Measurements from ENCODE around the gene PCGF1.
"Not testable (repeated sequence)": the region's sequence is repeated elsewhere in the genome, so short reads cannot be mapped to it uniquely, and the experiment has no call there.

Gene PCGF1

GRCh38 chr2:74471332-74472065 is 36.0 kb downstream of the PCGF1 start:
- DNase-seq, result no peak

- DNase-seq, result not testable (repeated sequence)
Observed at GRCh38 chr2:74470742-74471141, 36.8 kb downstream of the PCGF1 start.

GRCh38 chr2:74464406-74464805 is 43.1 kb downstream of the PCGF1 start:
- DNase-seq, result no peak

GRCh38 chr2:74462786-74463105 is 44.7 kb downstream of the PCGF1 start:
- DNase-seq, result no peak

- no peak for DNase-seq
Observed at GRCh38 chr2:74462054-74462785, 45.3 kb downstream of the PCGF1 start.

GRCh38 chr2:74461187-74462053 is 46.1 kb downstream of the PCGF1 start:
- no peak for DNase-seq

- not testable (repeated sequence) for DNase-seq
Observed at GRCh38 chr2:74460187-74460586, 47.3 kb downstream of the PCGF1 start.

GRCh38 chr2:74459503-74460118 is 47.9 kb downstream of the PCGF1 start:
- not testable (repeated sequence) for DNase-seq

- DNase-seq, result no peak
Observed at GRCh38 chr2:74458938-74459363, 48.5 kb downstream of the PCGF1 start.

GRCh38 chr2:74458132-74458937 is 49.2 kb downstream of the PCGF1 start, which contains the start of gene WBP1:
TSS of gene WBP1 (plus strand) at chr2:74458438. CDS start at chr2:74458603, 165 bp downstream.
- peak; percentile 100 for DNase-seq

- DNase-seq, result peak; percentile 88
Observed at GRCh38 chr2:74457549-74458131, 49.9 kb downstream of the PCGF1 start.

GRCh38 chr2:74457129-74457548 is 50.4 kb downstream of the PCGF1 start:
- DNase-seq, result no peak
